HG03045 (cell line): ENCODE results near the gene GCDH.

Source experiments
- ATAC-seq: cut with Tn5 transposase; IDR thresholded peaks from one replicate; pipeline ENCODE4 v1.9.1; 2021; ENCODE audit warnings: mild to moderate bottlenecking, moderate library complexity; ENCODE audit not compliant: unreplicated experiment

Gene GCDH

DNA sequence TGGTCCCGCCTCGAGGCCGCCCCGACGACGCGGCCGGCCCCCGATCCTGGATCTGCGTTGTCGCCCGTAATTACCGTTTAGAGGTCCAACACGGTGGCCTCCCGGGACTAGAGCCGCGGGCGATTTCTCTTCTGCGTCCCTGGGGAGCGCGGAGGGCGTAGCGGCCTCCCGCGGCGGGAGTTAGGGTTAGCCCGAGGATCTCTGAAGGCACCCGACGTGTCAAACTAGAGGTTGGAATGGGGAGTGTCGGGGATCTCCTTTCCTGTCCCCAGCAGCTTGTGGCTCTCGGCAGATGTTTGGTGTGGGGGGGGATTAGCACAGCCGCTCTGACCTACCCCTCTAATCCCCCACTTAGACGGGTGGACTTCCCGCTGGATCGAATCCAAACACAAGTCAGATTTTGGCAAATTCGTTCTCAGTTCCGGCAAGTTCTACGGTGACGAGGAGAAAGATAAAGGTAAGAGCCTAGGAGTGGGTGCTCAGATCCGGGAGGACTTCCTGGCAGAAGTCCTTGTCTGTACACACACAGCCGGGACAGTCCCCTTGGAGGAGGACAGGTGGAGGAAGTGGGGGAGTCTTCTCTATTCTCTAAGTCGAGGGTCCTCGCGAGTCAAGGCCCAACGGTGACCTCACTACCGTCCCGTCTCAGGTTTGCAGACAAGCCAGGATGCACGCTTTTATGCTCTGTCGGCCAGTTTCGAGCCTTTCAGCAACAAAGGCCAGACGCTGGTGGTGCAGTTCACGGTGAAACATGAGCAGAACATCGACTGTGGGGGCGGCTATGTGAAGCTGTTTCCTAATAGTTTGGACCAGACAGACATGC lies 48.0 kb downstream of the GCDH start:
- peak; percentile 4 for ATAC-seq

DNA sequence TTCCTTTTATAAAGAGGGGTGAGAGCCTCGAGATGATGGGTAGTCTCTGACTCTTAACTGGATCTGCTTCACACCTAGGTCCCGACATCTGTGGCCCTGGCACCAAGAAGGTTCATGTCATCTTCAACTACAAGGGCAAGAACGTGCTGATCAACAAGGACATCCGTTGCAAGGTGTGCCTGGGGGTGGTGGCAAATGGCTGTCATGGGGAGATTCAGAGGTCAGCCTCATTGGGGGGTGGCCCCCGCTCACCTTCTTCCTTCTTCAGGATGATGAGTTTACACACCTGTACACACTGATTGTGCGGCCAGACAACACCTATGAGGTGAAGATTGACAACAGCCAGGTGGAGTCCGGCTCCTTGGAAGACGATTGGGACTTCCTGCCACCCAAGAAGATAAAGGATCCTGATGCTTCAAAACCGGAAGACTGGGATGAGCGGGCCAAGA lies 49.0 kb downstream of the GCDH start:
- ATAC-seq, result no peak

DNA sequence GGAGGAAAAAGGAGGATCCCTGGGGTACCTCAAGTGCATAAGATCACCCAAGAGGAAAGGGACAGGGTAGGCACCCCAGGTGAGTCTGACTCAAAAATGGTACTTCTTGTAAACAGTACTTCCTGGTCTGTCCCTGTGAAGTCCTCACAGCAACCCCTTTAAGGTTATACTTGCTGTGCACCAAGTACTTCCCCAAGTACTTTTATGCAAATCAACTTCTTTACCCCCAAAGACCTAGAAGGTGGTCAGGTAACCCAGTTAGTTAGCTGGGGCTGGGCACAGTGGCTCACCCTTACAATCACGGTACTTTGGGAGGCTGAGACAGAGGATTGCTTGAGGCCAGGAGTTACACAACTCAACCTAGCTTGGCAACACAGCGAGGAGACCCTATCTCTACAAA lies 49.9 kb downstream of the GCDH start:
- ATAC-seq, result no peak

DNA sequence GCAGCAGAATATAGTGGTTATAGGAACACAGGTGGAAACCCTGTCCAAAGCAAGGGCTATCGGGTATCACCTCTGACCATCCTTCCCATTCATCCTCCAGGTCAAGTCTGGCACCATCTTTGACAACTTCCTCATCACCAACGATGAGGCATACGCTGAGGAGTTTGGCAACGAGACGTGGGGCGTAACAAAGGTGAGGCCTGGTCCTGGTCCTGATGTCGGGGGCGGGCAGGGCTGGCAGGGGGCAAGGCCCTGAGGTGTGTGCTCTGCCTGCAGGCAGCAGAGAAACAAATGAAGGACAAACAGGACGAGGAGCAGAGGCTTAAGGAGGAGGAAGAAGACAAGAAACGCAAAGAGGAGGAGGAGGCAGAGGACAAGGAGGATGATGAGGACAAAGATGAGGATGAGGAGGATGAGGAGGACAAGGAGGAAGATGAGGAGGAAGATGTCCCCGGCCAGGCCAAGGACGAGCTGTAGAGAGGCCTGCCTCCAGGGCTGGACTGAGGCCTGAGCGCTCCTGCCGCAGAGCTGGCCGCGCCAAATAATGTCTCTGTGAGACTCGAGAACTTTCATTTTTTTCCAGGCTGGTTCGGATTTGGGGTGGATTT lies 52.6 kb downstream of the GCDH start:
- ATAC-seq, result no peak

DNA sequence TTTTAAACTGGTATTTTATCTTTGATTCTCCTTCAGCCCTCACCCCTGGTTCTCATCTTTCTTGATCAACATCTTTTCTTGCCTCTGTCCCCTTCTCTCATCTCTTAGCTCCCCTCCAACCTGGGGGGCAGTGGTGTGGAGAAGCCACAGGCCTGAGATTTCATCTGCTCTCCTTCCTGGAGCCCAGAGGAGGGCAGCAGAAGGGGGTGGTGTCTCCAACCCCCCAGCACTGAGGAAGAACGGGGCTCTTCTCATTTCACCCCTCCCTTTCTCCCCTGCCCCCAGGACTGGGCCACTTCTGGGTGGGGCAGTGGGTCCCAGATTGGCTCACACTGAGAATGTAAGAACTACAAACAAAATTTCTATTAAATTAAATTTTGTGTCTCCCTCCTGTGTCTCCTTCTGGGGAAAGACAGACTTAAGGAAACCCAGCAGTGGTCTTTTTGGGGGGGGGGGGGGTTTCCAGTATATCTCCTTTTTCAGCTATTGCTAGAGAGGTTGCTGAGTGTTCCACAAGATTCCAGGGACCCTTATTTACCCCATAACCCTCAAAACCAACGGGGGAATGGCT lies 53.2 kb downstream of the GCDH start:
- no peak for ATAC-seq

DNA sequence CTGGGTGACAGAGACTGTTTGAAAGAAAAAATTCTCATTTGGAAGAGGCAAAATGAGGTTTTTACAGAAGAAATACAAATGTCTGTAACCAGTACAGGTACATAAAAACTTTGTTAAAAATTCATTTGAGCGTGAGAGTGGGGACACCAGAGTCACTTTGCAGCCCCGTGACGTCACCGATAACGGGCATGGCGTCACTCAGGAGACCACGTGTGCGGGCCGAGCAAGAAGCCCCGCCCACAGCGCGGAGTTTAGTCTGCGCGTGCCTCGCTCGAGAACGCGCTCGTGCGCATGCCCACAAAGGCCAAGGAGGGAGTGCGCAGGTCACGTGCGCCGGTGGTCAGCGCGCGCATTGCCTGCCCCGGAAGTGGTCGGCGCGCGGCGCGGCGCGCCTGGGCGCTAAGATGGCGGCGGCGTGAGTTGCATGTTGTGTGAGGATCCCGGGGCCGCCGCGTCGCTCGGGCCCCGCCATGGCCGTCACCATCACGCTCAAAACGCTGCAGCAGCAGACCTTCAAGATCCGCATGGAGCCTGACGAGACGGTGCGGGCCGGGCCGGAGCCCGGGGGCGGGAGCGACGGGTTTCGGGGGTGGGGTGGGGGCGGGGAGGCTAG lies 54.6 kb downstream of the GCDH start, which contains the start of gene RAD23A:
Gene RAD23A (plus strand): TSS at position 384 of the 613 bp plus-strand sequence. CDS start 87 bp downstream, at position 471.
- peak; percentile 71 for ATAC-seq

DNA sequence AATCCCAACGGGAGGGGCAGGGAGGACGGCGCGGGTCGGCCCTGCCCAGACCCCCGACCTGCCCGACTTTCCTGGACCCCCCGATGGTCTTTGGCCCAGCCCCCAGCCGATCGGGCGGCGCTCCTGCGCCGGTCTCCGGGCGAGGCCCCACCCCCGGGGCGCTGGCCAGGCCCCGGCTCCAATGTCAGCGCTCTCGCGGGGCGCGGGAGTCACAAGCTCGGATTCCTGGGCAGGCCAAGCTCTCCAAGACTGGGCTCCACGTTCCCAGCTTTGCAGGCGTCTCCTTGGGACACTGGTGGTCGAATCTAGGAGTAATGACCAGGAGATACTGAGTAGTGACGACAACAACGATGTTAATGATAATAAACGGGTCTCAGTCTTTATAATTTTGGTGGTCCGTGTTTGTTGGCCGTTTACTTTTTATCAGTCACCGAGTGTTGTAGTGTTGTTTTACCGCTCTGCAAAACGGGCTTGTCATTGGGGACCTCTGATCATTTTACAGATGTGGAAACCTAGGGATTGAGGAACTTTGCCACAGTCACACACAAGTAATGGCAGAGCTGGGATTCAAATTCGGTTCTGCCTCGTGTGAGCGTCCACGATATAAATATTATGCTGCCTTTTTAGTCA lies 55.2 kb downstream of the GCDH start:
- ATAC-seq, result peak; percentile 38

DNA sequence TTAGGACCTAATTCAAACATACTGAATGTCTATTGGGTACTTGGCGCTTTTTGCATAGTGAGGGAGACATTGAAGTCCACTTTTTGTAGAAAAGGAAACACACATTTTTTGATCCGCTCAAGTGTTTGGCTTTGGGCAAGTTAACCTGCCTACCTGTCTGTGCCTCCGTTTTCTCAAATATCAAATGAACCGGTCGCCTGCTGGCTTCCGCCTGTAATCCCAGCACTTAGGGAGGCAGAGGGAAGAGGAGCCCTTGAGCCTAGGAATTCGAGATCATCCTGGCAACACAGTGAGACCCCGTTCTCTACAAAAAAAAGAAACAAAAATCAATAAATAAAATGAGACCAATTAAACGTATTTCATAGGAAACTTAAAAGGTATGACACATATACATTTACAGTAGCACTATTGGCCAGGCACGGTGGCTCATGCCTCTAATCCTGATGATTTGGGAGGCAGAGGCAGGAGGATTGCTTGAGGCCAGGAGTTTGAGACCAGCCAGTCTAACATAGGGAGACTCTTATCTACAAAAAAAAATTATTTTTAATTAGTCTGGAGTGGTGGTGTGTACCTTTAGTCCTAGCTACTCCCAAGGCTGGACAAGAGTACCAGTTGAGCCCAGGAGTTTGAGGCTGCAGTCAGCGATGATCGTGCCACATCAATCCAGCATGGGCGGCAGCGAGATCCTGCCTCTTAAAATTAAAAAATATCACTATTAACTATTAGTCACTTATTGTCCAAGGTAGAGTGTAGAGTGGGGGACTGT lies 56.0 kb downstream of the GCDH start:
- ATAC-seq, result no peak

DNA sequence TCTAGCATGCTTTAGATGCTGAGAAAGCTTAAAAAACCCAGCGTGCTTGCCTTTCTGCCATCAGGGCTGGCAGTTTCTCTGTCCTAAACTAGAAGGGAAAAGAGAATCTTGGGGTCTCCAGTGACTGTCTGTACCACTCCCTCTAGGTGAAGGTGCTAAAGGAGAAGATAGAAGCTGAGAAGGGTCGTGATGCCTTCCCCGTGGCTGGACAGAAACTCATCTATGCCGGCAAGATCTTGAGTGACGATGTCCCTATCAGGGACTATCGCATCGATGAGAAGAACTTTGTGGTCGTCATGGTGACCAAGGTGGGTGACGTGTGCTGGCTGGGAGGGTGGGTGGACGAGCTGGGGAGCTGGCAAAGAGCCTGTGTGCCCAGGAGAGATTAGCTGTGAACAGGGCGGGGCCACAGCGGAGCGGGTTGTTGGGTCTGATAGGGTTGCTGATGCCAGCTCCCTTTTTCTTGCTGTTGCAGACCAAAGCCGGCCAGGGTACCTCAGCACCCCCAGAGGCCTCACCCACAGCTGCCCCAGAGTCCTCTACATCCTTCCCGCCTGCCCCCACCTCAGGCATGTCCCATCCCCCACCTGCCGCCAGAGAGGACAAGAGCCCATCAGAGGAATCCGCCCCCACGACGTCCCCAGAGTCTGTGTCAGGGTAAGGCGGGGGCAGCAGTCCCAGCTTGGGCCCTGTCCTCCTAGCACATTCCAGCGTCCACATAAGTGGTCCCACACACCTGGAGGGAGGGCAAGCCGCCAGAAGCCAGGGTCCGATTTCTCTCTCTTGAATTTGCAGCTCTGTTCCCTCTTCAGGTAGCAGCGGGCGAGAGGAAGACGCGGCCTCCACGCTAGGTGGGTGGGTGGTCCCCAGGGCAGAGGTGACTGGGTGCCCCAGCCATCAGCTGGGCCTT lies 57.0 kb downstream of the GCDH start:
- no peak for ATAC-seq

DNA sequence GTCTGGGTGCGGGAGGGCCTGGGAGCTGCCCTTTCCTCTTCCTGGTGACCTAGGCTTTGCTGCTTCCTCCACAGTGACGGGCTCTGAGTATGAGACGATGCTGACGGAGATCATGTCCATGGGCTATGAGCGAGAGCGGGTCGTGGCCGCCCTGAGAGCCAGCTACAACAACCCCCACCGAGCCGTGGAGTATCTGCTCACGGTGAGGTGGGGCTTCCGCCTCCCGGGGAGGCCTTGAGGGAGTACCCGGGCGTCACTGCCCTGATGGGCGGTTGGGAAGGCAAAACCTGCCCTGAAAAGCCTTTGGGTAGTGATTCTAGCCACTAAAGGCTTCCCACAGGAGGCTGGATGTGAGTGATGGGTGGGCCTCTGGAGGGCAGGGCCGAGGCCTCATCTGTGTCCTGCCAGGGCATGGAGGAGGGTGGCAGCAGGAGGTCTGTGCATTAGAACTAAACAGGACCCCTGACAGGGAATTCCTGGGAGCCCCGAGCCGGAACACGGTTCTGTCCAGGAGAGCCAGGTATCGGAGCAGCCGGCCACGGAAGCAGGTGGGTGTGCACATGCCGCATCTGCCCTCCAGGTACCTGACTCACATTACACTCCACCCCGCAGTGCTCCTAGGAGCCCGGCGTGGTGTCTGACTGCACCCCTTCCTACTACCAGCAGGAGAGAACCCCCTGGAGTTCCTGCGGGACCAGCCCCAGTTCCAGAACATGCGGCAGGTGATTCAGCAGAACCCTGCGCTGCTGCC lies 57.8 kb downstream of the GCDH start:
- no peak for ATAC-seq
